HepG2 (cell line): ENCODE measurements around the gene CTSO. TPM values are rescaled to one million over a fixed set of nuclear protein-coding genes. Genes with fewer than 3 reads are reported as not detected.

Experiments used
- ADNP ChIP-seq: sonication (generic); formaldehyde crosslinking; IDR thresholded peaks from 2 replicates; pipeline ENCODE4 v1.4.0; 2020; ENCODE audit warnings: missing genetic modification reagents
- ARNT2 ChIP-seq: sonication (generic); formaldehyde crosslinking; IDR thresholded peaks from 2 replicates; pipeline ENCODE4 v1.8.0; 2022; ENCODE audit warnings: mild to moderate bottlenecking, low read depth, missing genetic modification reagents, moderate library complexity
- ATF1 ChIP-seq: IDR thresholded peaks from 2 replicates; pipeline ENCODE4 v1.6.1; 2016; ENCODE audit warnings: mild to moderate bottlenecking, control low read depth
- BCLAF1 ChIP-seq: fragments of 450-650 bp; IDR thresholded peaks from 2 replicates; pipeline ENCODE4 v1.6.1; 2017; ENCODE audit warnings: mild to moderate bottlenecking
- DMAP1 ChIP-seq: IDR thresholded peaks from 2 replicates; pipeline ENCODE4 v1.6.1; 2016
- EP300 ChIP-seq, 3 experiments: sonication (generic) in 1 of 3; formaldehyde crosslinking in 1 of 3; IDR thresholded peaks; 2 replicates each; pipeline versions ENCODE4 v1.5.1 to v1.6.1; 2011 to 2020; ENCODE audit warnings: low read depth in 2 of 3, low read length in 2 of 3, borderline replicate concordance in 1 of 3, improper control_type of control experiment in 1 of 3, mild to moderate bottlenecking in 1 of 3, missing genetic modification reagents in 1 of 3, moderate library complexity in 1 of 3
- KDM4B ChIP-seq: sonication (generic); formaldehyde crosslinking; IDR thresholded peaks from 2 replicates; pipeline ENCODE4 v1.4.0; 2020; ENCODE audit warnings: missing genetic modification reagents
- KLF11 ChIP-seq: IDR thresholded peaks from 2 replicates; pipeline ENCODE4 v1.6.1; 2016; ENCODE audit warnings: missing compliant biosample characterization
- NR3C1 ChIP-seq: sonication (generic); formaldehyde crosslinking; IDR thresholded peaks from 2 replicates; pipeline ENCODE4 v1.4.0; 2020; ENCODE audit warnings: missing genetic modification reagents
- PTBP1 ChIP-seq: fragments of 200-400 bp; formaldehyde crosslinking; IDR thresholded peaks from 2 replicates; pipeline ENCODE4 v1.6.1; 2018; ENCODE audit warnings: low read length, low read depth; ENCODE audit not compliant: poor library complexity, severe bottlenecking
- RBM22 ChIP-seq: fragments of 200-400 bp; formaldehyde crosslinking; optimal IDR thresholded peaks from 2 replicates; pipeline ENCODE3; 2017; ENCODE audit warnings: mild to moderate bottlenecking, low read length, moderate library complexity
- SMARCC2 ChIP-seq: fragments of 450-650 bp; IDR thresholded peaks from 2 replicates; pipeline ENCODE4 v1.6.1; 2017; ENCODE audit warnings: antibody characterized with exemption, mild to moderate bottlenecking
- ZBTB21 ChIP-seq: sonication (generic); formaldehyde crosslinking; IDR thresholded peaks from 2 replicates; pipeline ENCODE4 v1.4.0; 2020; ENCODE audit warnings: missing genetic modification reagents
- ZBTB33 ChIP-seq: sonication (generic); formaldehyde crosslinking; IDR thresholded peaks from 2 replicates; pipeline ENCODE4 v1.4.0; 2020; ENCODE audit warnings: missing genetic modification reagents
- ZNF280B ChIP-seq: sonication (generic); formaldehyde crosslinking; IDR thresholded peaks from 2 replicates; pipeline ENCODE4 v1.5.0; 2020; ENCODE audit warnings: missing genetic modification reagents, mild to moderate bottlenecking, borderline replicate concordance
- ZNF44 ChIP-seq: sonication (generic); formaldehyde crosslinking; IDR thresholded peaks from 2 replicates; pipeline ENCODE4 v1.5.1; 2020; ENCODE audit warnings: mild to moderate bottlenecking, missing genetic modification reagents
- ZNF503 ChIP-seq: sonication (generic); formaldehyde crosslinking; IDR thresholded peaks from 2 replicates; pipeline ENCODE4 v1.4.0; 2020; ENCODE audit warnings: missing genetic modification reagents
- ZNF598 ChIP-seq: sonication (generic); formaldehyde crosslinking; IDR thresholded peaks from 2 replicates; pipeline ENCODE4 v1.5.1; 2020; ENCODE audit warnings: mild to moderate bottlenecking, missing genetic modification reagents, borderline replicate concordance
- ZNF678 ChIP-seq: sonication (generic); formaldehyde crosslinking; IDR thresholded peaks from 2 replicates; pipeline ENCODE4 v1.4.0; 2020; ENCODE audit warnings: mild to moderate bottlenecking, missing genetic modification reagents
- ZNF780A ChIP-seq: sonication (generic); formaldehyde crosslinking; IDR thresholded peaks from 2 replicates; pipeline ENCODE4 v1.8.0; 2022; ENCODE audit warnings: mild to moderate bottlenecking, missing genetic modification reagents, moderate library complexity
- ZNF878 ChIP-seq: sonication (generic); formaldehyde crosslinking; IDR thresholded peaks from 2 replicates; pipeline ENCODE4 v1.8.1; 2023; ENCODE audit warnings: mild to moderate bottlenecking, missing genetic modification reagents, moderate library complexity
- polyA plus RNA-seq, 8 experiments: library from polyadenylated mRNA; depleted of rRNA in 3 of 8; stranded (reverse) in 7 of 8; unstranded in 1 of 8; fragments of >200 nt; fragmentation: Illumina TruSeq in 4 of 8; extraction: Trizol in 4 of 8; gene quantifications; 2 replicates each; pipeline versions ENCODE4 v1.2.1 to v1.2.3, GENCODE V29; 2011 to 2016; ENCODE audit warnings: low read depth in 4 of 8, missing spikeins in 1 of 8, mixed read lengths in 1 of 8; ENCODE audit not compliant: insufficient read depth in 1 of 8
- total RNA-seq, 5 experiments: library from RNA; depleted of rRNA; stranded (reverse); fragments of >200 nt; fragmentation: Illumina TruSeq; extraction: Trizol; gene quantifications; 2 replicates each; pipeline ENCODE4 v1.2.3, GENCODE V29; 2016; ENCODE audit warnings: low read depth in 1 of 5

CTSO gene
- total and polyA plus RNA-seq, 2 of the 13 experiments (the other 11 are each of a cell fraction or from before 2014, with no cell fraction given), result 0.07 to 0.17 TPM

GRCh38 chr4:155953151-155954117 is at the start of gene CTSO (continued):
- TF ChIP-seq RBM22, result no peak
- no peak for TF ChIP-seq ZBTB21 (CRISPR knock-in tag)
- TF ChIP-seq SMARCC2, result no peak
- 0 out of 2 replicates have a peak, but pooled peaks have one; percentile 37 for TF ChIP-seq DMAP1
- no peak for TF ChIP-seq ZNF878
- no peak for TF ChIP-seq NR3C1 (CRISPR knock-in tag)
- no peak for TF ChIP-seq KLF11 (CRISPR knock-in tag)
- no peak for TF ChIP-seq ZNF780A (CRISPR knock-in tag)
- TF ChIP-seq ZBTB33 (CRISPR knock-in tag), result no peak
- TF ChIP-seq PTBP1, result no peak
- 0 out of 2 replicates have a peak, but pooled peaks have one; percentile 22 for TF ChIP-seq ZNF503 (CRISPR knock-in tag)
- TF ChIP-seq ARNT2, result peak; percentile 55; the same call in 1 of the 2 replicates
- TF ChIP-seq ATF1 (CRISPR knock-in tag), result no peak
- TF ChIP-seq BCLAF1, result no peak
- no peak for TF ChIP-seq ZNF44 (CRISPR knock-in tag)
- TF ChIP-seq ZNF280B, result no peak
- no peak for TF ChIP-seq EP300 (IDR thresholded peaks at IDR 0.05; ENCODE audit: low read depth in 2 of 2, low read length in 2 of 2)
- no peak for TF ChIP-seq EP300 (CRISPR knock-in tag; IDR thresholded peaks at IDR 0.05; ENCODE audit: borderline replicate concordance)
- no peak for TF ChIP-seq ZNF598 (CRISPR knock-in tag)
- TF ChIP-seq KDM4B, result no peak
- no peak for TF ChIP-seq ADNP (CRISPR knock-in tag)
- TF ChIP-seq ZNF678, result no peak
